H4 (cell line): ENCODE results near the gene PHF23. TPM values are rescaled to one million over a fixed set of nuclear protein-coding genes. Genes with fewer than 3 reads are reported as not detected.

Experiments used
- DNase-seq: peaks from one replicate; pipeline ENCODE4 v3.0.0-alpha.2; 2015; ENCODE audit warnings: low spot score
- total RNA-seq: library from RNA; depleted of rRNA; stranded (reverse); fragments of >200 nt; shearing (Covaris generic); gene quantifications from 2 replicates; pipeline ENCODE4 v1.2.3, GENCODE V29; 2014

Gene PHF23
- total RNA-seq, 1 experiment from 2014 or later: 45.3 TPM

GRCh38 chr17:7237761-7238419 lies 1.4 kb downstream of the PHF23 start:
- DNase-seq: no peak

GRCh38 chr17:7237266-7237760 lies 1.9 kb downstream of the PHF23 start:
- no peak for DNase-seq

GRCh38 chr17:7236808-7237207 lies 2.4 kb downstream of the PHF23 start:
- no peak for DNase-seq

DNA sequence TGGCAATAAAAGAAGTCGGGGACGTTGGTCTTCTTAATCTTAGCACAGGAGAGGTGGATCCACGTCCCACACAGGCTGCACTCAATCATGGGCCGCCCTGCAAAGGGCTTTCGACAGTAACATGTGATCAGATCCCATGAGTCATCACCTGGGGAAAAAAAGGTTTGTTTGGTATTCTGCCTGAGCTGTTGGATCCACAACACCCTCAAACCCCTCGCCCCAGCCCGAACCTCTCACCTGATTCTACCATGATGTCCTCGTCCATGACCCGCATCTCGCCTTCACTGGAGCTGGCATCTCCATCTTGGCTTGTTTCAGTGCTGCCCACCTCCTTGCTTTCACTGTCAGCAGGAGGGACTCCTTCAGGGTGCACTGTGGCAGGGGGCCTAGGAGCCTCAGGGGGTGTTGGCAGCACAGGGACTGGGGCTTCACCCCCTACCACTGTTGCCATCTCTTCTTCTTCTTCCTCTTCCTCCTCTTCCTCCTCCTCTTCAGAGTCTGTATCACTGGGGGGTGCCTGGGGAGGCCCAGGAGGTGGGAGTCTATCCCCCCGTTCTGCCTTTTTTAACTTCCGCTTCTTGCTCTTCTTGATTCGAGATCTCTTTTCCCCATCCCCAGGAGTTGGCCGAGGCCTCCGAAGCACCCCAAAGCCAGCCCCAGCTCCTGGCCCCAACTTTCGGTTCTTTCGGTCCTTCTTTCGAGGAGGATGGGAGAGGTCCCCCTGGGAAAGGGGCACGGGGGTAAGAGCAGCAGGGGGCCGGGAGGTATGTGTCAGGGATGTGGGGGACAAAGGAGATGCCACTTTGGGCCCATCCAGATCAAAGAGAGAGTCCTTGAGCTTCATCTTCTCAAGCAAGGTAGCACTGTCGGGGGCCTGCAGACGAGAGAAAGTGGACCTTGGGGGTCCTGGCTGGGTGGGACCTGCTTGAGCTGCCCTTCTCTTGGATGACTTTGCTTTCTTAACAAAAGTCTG lies 3.3 kb downstream of the PHF23 start:
- no peak for DNase-seq

- DNase-seq: peak; percentile 92
Measured at GRCh38 chr17:7234083-7234951, 4.9 kb downstream of the PHF23 start, which contains the start of gene DVL2. Gene DVL2, minus strand, starts transcription at chr17:7234517. Its CDS starts 255 bp downstream, at chr17:7234262.

DNA sequence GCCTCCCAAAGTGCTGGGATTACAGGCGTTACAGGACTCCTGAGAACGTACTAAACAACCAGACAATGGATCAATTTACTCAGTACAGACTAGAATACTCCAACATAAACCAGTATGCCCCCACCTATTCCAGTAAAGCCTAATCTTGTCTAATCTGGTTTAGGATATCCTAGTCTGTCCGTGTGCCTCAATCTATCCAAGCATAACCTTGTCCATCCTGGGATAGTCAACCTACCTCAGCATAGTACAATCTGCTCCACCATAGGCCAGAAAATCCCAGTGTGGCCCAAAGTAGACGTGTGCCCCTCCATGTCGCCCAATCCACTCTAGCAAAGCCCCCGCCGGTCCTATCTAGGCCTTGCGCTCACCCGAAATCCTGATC lies 5.6 kb downstream of the PHF23 start:
- no peak for DNase-seq

- DNase-seq: no peak
Measured at GRCh38 chr17:7232114-7232513, 7.1 kb downstream of the PHF23 start.

GRCh38 chr17:7229504-7229903 lies 9.8 kb downstream of the PHF23 start:
- DNase-seq: no peak

- DNase-seq: no peak
Measured at GRCh38 chr17:7228920-7229319, 10.3 kb downstream of the PHF23 start.

DNA sequence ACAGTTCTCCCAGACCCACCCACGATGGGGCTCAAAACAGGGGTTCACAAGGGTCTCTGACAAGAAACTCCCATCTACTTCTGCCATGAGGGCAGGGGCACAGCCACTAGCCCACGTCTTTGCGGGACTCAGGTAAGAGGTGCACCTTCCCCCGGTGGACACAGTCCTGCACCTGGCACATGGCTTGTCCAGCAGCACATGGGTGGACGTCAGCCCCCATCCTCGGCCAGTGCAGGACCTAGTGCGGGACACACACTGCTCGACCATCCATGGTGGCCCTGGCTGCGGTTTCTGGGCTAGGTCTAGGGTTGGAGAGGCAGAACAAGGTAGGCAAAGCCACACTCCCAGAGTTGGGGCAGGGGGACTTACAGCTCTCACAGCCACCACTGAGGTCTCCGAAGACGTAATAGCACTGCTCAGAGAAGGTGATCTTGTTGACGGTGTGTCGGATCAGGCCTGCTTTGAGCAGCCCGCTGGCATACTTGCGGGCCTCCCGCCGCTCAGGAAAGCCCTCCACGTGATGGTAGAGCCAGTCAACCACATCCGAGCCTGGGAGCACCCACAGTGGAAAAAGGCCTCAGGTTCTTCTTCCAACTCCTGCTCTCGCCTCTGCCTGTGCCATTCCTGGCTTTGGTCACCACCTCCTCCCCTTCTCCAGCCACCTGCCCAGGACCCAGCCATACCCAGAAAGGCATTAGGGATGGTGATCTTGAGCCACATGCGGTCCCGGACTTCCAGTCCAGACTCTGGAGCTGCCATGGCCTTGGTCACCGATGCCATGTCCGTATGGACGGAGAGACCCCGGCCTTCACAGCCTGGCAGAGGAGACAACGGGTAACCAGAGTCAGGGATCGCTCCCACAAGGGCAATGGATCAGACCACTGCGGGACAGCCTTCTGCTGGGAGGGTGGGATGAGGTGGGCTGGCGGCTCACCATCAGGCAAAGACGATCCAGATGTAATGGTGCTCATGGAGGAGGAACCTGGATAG lies 12.2 kb downstream of the PHF23 start:
- DNase-seq: no peak

GRCh38 chr17:7225711-7226331 lies 13.4 kb downstream of the PHF23 start:
- no peak for DNase-seq

GRCh38 chr17:7224661-7225111 lies 14.6 kb downstream of the PHF23 start:
- DNase-seq: no peak

- no peak for DNase-seq
Measured at GRCh38 chr17:7224110-7224509, 15.1 kb downstream of the PHF23 start.

DNA sequence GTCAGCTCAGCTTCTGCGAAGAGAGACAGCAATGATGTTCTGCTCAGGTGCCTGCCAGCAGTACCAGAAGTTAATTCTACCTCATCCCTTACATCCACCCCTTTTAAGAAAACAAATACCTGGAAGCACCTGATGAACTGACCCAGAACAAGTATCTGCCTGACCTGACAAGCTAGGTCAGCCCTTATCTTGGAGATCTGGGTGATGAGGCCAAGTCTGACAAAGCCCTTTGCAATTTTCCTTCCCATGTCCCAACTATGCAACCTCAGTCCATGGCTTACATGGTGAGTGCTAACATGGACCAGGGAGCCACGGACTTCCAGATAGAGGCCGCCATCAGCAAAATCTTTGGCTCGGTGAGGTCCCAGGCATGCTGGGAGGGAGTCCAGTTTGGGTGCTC lies 15.9 kb downstream of the PHF23 start:
- DNase-seq: no peak

- no peak for DNase-seq
Measured at GRCh38 chr17:7222972-7223292, 16.3 kb downstream of the PHF23 start.

- DNase-seq: no peak
Measured at GRCh38 chr17:7222093-7222971, 16.9 kb downstream of the PHF23 start.

GRCh38 chr17:7221278-7222092 lies 17.8 kb downstream of the PHF23 start:
- no peak for DNase-seq

- peak; percentile 63 for DNase-seq
Measured at GRCh38 chr17:7220593-7221277, 18.5 kb downstream of the PHF23 start.
